NCI-H2196 (cell line): ENCODE results near the gene GRK2.
"Not testable (repeated sequence)": the region's sequence is repeated elsewhere in the genome, so short reads cannot be mapped to it uniquely, and the experiment has no call there.

ENCODE experiments used
- DNase-seq: peaks from one replicate; lab custom pipeline; 2025; ENCODE audit not compliant: unreplicated experiment; lab: John Stamatoyannopoulos, UW

GRK2 gene

GRCh38 chr11:67311051-67311555 is 44.8 kb downstream of the GRK2 start:
- no peak for DNase-seq

- no peak for DNase-seq
These were observed 45.3 kb downstream of the GRK2 start for GRCh38 chr11:67311556-67312082.

GRCh38 chr11:67312187-67313021 is 46.1 kb downstream of the GRK2 start:
- no peak for DNase-seq

GRCh38 chr11:67313125-67313890 is 47.0 kb downstream of the GRK2 start:
- DNase-seq: no peak

GRCh38 chr11:67314218-67314617 is 47.9 kb downstream of the GRK2 start:
- DNase-seq: no peak

- peak; percentile 46 for DNase-seq
These were observed 49.1 kb downstream of the GRK2 start for GRCh38 chr11:67315325-67315909.

- no peak for DNase-seq
These were observed 50.6 kb downstream of the GRK2 start for GRCh38 chr11:67316882-67317204.

GRCh38 chr11:67317205-67317887 is 51.1 kb downstream of the GRK2 start:
- DNase-seq: peak; percentile 98

GRCh38 chr11:67317888-67318555 is 51.7 kb downstream of the GRK2 start:
- no peak for DNase-seq

- not testable (repeated sequence) for DNase-seq
These were observed 52.6 kb downstream of the GRK2 start for GRCh38 chr11:67318876-67319275.

GRCh38 chr11:67320011-67320410 is 53.7 kb downstream of the GRK2 start:
- no peak for DNase-seq

GRCh38 chr11:67320691-67321090 is 54.4 kb downstream of the GRK2 start:
- no peak for DNase-seq

GRCh38 chr11:67321313-67321871 is 55.1 kb downstream of the GRK2 start:
- no peak for DNase-seq

GRCh38 chr11:67322049-67322448 is 55.8 kb downstream of the GRK2 start:
- DNase-seq: no peak

GRCh38 chr11:67323526-67323925 is 57.3 kb downstream of the GRK2 start:
- DNase-seq: no peak

GRCh38 chr11:67332081-67332691 is 65.9 kb downstream of the GRK2 start:
- no peak for DNase-seq
